AG20443 (cell line): ENCODE measurements around the gene WBP1L.
"Not testable (repeated sequence)": the region's sequence is repeated elsewhere in the genome, so short reads cannot be mapped to it uniquely, and the experiment has no call there.

Source experiments
- DNase-seq: peaks from one replicate; pipeline ENCODE4 v3.0.0; 2012; ENCODE audit warnings: low spot score, mixed read lengths

Gene WBP1L

DNA sequence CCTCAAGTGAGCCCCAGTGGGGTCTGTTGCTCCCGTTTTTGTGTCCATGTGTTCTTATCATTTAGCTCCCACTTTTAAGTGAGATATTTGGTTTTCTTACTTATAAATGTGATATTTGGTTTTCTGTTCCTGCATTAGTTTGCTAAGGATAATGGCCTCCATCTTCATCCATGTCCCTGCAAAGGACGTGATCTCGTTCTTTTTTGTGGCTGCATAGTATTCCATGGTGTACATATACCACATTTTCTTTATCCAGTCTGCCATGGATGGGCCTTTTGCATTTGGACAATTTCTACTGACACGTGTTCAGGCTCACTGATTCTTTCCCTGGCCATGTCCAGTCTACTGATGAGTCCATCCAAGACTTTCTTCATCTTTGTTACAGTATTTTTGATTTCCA is 19.8 kb upstream of the WBP1L start:
- DNase-seq = no peak

DNA sequence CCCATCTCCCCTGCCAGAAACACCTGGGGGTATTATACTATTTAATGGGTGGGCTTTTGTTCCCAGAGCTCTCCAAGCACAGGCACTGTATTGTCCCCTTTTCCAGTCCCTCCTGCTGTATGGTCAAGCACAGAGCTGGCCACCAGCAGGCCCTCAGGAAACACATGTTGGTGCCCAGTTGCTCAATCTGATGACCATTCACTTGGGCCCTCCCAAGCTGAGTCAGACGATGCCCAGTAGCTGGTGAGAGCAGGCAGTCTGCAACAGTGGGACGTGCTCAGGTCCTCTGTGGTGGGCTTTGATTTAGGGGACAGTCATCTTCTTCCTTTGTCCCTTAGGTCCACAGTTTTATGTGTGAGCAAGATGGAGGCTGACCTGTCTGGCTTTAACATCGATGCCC is 17.5 kb upstream of the WBP1L start:
- DNase-seq = peak; percentile 64

DNA sequence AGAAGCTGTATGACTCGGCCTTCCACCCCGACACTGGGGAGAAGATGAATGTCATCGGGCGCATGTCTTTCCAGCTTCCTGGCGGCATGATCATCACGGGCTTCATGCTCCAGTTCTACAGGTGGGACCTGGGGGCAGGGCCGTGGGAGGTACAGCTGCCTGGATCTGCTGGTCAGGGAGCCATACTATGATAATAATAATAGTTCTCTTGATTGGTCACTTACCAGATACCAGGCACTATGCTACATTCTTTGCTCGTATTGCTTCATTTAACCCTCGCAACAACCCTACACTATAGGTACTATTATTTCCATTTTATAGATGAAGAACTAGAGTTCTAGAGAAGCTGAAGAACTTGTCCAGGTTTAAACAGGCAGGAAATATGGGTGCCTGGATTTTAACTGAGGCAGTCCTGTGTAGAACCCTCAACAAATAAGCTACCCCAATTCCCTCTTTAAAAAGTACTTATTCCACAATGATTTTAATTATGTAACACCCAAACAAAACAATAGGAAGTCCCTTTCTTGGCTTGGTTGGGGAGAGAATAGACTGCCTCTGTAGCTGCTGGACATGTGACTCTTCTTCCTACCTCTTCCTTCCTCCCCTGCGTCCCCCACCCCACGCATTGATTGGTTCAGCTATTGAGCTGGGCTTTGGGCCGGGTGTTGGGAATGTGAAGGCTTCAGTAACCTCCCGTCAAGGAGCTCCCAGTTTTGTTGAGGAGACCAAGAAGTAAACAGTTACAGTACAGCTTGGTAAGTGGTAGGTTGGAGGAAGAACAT is 16.5 kb upstream of the WBP1L start:
- no peak for DNase-seq

DNA sequence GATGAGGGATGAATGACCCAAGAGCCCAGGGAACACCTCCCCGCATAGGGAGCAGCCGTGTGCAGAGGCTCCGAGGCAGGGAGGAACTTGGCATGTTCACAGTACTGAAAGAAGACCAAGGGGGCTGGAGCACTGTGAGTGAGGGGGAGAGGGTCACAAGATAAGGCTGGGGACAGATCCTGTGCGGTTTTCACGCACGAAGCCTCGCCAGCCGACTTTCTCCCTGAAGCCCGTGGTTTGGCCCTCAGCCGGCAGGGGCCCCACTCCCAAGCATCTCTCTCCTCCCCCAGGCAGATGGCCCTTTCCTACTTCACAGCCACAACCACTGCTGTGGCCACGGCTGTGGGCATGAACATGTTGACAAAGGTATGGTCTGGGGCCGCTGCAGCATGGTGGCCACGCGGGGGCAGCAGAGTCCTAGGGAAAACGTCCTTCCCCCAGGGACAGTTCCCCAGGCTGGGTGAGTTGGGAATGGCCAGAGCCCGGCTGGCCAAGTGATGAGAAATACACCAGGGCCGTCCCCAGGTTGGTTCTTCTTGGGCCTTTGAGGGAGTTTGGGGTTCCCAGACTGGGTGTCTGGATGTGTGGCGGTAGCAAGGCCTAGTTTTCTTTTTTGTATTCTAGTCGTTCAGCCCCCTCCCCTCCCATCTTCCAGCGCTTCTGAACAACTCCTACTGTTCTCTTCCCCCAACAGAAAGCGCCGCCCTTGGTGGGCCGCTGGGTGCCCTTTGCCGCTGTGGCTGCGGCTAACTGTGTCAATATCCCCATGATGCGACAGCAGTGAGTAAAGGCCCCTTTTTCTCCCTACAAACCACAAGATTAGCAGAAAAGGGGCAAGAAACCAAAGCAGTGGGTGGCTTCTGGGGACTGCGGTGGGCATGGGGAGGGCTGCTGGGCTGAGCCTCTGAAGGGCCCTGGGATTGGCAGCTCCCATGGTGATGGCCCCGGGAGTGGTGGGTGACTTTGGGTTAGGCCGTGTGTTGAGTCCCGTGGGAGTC is 14.4 kb upstream of the WBP1L start:
- peak; percentile 92 for DNase-seq

DNA sequence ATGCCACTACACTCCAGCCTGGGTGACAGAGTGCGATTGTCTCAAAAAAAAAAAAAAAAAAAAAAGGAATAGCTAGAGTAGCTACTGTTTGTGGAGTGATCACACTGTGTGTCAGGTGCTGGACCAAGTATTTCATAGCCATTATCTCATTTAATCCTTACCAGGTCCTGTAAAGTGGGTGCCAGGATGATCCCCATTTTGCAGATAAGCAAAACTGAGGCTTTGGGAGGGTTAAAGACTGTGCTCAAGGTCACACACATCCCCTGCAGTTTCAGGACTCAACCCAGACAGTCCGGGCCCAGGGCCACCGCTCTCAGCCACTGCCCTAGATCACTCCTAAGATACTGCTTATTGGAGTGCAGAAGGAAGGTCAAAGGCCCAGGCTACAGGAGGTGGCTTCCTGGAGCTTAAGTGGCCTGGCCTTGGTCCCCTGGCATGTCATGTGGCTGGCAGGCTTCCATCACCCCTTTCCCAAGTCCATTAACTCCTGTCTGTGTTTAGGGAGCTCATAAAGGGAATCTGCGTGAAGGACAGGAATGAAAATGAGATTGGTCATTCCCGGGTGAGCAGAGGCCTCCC is 12.4 kb upstream of the WBP1L start:
- DNase-seq = no peak

DNA sequence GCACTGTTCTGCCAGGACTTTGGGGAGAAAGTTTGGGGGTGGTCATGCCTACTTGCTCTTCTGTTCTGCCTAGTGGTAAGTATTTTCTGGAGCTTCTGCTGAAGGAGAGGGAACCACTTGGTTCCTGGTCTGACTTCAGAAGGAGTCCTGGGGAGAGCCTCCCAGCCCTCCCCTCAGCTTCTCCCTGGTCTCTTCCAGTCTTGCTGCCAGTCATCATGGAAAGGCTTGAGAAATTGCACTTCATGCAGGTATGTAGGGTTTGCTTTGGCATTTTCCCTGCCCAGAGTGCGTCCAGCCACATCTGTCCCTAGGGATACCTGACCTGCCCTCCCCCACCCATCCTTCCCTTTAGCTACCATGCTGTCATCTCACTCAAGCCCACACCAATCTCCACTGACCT is 11.1 kb upstream of the WBP1L start:
- DNase-seq = no peak

DNA sequence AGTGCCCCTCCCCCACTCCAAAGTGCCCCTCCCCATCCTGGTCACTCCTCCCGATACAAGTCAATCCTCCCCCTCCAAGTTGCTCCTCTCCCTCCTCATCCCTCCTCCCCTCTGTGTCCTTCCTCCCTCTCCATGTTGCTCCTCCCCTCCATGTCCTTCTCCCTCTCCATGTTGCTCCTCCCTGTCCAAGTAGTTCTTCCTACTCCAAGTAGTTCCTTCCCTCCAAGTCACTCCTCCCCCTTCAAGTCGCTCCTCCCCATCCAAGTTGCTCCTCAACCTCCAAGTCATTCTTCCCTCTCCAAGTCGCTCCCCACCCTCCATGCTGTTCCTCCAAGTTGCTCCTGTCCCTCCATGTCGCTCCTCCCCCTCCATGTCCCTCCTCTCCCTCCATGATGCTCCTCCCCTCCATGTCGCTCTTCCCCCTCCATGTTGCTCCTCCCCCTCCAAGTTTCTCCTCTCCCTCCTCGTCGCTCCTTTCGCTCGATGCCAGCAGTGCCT is 8.6 kb upstream of the WBP1L start:
- peak; percentile 70 for DNase-seq

DNA sequence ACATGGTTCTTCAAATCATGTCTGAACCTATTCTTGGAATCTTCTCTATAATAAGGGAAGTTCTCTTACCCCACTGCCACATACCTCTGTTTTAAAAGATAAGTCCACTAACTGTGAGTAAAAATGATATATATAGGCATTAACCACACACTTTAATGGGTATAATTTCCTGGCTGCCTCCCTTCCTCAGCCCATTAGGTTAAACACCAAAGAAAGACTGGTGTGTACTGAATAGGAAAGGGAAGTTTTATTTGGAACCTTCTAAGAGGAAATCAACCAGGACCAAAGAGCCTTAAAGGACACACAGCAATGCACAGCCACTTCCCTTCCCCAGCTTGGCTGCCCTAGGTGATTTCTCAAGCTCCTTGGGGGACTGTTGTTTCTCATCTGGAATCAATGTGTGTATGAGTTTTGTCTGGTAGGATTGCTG is 5.0 kb upstream of the WBP1L start:
- no peak for DNase-seq

DNA sequence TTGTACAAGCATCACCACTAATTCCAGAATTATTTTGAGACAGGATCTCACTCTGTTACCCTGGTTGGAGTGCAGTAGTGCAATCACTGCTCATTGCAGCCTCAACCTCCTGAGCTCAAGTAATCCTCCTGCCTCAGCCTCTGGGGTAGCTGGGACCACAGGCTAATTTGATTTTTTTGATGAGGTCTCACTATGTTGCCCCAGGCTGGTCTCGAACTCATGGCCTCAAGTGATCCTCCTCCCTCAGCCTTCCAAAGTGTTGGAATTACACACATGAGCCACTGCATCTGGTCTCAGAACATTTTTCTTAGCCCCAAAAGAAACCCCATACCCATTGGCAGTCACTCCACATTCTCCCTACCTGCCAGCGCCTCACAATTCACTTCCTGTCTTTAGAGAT is 3.5 kb upstream of the WBP1L start:
- DNase-seq = no peak

DNA sequence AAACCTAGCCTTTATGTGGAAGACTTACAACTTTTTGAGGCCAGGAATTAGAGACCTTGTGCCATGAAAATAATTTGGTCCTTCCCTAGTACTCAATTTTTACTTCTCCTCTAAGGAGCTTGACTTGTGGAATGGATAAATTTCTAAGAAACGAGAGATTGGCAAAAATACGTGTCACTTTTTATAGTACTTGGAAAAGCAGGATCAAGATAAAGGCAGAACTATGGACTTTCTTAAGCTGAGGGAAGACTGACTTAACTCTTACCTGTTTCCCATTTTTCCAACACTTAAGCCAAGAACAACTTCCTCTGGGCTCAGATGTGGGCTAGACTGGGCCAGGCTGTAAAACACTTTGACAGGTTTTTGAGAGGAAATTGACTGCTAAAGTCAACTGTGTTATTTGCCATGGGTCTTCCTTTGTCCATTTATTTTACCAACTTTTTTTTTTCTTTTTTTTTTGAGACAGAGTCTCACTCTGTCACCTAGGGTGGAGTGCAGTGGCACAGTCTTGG is 2.0 kb upstream of the WBP1L start:
- no peak for DNase-seq

DNA sequence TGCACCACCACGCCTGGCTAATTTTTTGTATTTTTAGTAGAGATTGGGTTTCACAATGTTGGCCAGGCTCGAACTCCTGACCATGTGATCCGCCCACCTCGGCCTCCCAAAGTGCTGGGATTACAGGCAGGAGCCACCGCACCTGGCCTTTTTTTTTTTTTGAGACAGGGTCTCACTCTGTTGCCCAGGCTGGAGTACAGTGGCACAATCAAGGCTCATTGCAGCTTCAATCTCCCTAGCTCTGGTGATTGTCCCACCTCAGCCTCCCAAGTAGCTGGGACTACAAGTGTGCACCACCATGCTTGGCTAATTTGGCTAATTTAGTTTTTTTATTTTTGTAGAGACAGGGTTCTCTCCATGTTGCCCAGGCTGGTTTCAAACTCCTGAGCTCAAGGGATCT is 1.4 kb upstream of the WBP1L start:
- not testable (repeated sequence) for DNase-seq

DNA sequence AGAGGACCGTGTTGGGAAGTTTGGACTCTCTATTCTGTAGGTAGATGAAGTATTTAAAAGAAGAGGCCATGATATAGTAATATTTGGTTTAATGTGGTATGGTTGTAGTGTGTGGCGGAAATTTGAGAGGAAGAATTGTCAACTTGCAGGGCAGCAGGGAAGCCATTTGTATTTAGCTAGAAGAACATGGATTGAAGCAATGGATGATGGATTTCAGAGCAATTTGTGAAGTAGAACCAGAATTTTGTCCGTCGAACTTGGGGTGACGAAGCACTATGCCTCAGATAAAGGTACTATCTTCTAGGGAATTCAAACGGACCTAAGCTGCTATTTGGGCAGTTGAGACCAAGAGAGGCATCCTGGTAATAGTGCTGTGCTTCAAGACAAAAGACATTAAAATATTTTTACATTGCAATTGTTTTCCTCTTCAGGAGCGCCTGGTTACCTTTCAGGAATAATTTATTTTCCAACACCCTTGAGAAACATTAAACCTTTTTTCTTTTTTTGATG is 615 bp upstream of the WBP1L start:
- DNase-seq = no peak

DNA sequence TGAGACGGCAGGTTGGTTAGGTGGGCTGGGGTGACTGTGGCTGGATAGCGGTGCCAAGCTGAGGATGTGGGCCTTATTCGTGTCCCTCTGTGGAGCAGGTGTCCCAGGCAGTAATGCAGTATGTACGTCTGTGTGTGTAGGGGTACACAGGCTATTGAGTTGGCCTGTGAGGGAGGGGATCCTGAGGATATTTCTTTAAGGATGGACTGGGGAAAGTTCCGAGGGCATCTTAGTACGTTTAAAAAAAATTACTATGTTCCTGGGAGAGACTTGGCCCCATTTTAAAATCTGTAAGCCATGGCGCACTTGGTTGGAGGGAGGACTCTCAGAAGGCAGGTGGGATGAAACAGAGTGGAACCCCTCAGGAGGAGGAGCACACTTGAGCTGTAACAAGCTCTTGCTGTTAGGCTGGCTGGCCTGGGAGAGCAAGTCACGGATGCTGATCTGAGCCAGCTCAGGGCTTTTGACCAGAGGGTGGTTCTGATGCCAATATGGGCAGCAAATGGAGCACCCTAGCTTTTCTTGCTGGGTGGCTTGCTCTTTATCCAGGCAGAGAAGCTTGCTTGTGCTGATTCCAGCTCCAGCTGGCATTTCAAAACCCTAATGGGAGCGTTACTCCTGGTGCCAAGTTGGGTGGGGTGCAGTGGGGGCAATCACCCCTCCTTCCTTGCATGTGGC is 765 bp downstream of the WBP1L start:
- peak; percentile 17 for DNase-seq

DNA sequence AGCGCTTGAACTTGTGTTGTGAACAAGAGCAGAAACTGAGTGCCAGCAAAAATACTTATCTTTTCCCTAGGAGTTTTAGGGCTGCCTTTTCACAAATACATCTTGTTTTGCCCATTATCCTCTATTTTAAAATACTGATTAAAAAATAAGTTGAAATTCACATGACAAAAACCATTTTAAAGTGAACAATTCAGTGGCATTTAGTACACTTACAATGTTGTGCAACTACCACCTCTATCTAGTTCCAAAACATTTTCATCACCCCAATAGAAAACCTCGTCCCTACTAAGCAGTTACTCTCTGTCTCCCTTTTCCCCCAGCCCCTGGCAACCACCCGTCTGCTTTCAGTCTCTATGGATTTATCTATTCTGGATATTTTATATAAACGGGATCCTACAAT is 1.4 kb downstream of the WBP1L start:
- DNase-seq = no peak

DNA sequence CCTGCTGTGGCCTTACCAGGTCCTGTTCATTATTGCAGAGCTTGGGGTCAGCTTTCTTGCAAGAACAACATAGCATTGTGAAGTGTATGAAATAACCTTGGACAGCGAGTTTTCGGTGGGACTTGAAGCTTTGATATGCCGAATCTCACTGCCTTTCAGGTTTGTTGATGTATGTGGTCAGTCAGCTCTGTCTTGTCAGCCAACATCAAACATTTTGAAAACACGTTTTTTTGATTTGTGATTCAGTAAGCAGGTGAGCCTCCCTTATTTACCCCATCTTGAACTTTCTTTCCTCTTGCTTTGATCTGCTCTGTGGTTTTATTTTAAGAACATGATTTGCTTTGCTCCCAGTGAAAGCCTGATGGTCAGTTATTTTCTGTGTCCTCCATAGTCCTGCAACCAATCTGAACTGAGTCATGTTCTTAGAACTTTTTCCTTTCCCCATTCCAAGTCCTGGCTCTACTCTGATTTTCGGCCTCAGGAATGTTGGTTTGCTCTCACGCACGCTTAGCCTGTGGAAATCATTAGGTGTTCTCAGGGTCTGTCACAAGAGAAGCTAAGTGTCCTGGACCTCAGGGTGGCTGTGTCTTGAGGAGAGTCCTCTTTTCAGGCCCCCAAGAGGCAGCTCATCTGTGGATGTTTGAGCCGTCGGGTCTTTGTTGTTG is 8.7 kb downstream of the WBP1L start:
- DNase-seq = peak; percentile 85

DNA sequence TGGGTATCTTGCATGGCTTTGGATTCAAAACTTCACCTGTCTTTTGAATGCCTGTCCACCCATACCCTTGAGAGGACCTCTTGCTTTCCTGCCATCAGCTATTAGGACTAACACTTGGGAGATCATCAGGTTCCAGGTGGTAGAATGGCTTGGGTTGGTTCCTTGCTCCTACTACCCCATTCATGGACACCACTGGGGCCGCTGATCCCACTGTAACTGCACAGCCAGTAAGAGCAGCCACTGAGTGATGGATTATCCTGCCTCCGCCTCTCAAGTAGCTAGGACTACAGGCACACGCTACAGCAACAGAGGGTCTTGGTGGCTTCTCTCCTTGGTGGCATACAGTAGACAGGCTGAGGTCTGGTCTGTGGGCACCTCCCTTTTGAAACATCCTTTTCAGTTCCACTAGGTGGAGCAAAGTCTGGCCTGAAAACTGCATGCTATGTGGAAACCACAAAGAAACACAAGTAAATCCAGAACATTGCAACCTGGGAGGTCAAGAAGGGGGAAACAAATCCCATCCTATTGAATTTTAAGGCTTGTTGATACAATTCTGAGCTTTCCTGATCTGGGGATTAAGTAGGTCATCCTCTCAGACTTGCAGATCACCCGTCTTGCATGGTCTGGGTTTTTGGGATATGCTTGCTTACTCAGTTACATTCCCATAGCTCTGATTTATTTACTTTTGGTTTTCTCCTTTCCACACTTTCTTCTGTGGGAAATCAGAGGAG is 9.4 kb downstream of the WBP1L start:
- DNase-seq = peak; percentile 56

DNA sequence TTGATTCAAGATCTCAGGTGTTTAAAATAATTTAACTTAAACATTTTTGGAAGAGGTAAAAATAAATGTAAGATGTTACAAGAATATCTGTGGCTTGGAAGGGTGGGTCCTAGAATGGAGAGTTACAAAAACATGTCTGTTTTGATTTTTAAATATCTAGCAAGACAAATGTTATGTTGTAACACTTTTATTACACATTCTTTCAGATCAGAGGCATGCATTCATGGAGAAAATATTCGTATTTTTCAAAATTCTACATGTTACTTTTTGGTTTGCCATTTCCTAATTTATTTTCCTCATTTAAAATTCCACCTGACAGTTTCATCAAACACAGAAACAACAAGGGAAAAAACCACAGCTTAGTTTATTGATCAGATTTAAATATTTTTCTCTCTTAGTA is 10.0 kb downstream of the WBP1L start:
- peak; percentile 33 for DNase-seq

DNA sequence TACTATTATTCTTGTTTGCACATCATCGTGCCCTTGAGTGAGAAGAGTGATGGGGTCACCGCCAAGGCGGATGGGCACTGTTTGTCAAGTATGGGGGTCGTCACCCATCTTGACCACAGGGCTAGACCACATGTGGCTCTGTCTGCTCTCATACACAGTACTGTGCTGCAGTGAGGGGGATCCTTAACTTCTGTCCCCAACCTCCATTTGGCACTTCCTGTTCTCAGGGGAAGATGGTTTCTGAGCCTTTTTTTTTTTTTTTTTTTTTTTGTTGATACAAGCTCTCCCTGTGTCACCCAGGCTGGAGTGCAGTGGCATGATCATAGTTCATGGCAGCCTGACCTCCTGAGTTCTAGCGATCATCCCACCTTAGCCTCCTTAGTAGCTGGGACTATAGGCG is 13.6 kb downstream of the WBP1L start:
- no peak for DNase-seq

DNA sequence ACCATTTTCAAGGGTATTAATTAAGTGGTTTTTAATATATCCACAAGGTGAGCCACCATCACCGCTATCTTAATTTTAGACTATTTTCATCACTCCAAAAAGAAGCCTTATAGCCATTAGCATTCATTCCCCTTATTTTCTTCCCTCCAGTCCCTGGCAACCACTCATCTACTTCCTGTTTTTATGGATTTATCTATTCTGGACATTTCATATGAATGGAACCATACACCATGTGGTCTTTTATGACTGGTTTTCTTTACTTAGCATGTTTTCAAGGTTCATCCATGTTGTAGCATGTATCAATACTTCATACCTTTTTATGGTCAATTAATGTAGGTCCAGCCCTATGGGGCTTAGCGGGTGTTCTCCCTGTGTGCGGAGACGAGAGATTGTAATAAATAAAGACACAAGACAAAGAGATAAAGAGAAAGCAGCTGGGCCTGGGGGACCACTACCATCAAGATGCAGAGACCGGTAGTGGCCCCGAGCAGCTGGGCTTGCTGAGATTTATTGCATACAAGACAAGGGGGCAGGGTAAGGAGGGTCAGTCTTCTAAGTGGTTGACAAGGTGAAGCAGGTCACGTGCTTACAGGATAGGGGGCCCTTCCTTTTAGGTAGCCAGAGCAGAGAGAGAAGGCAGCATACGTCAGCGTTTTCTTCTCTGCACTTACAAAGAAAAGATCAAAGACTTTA is 14.6 kb downstream of the WBP1L start:
- DNase-seq = no peak

DNA sequence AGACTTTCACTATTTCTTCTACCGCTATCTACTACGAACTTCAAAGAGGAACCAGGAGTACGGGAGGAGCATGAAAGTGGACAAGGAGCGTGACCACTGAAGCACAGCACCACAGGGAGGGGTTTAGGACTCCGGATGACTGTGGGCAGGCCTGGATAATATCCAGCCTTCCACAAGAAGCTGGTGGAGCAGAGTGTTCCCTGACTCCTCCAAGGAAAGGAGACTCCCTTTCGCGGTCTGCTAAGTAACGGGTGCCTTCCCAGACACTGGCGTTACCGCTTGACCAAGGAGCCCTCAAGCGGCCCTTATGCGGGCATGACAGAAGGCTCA is 15.2 kb downstream of the WBP1L start:
- not testable (repeated sequence) for DNase-seq
